ENCODE results near the gene TMCC1.
A peak's percentile ranks its signal among the peaks of the same experiment; 100 is the strongest.
"Not testable (repeated sequence)": the region's sequence is repeated elsewhere in the genome, so short reads cannot be mapped to it uniquely, and the experiment has no call there.

Gene TMCC1

DNA sequence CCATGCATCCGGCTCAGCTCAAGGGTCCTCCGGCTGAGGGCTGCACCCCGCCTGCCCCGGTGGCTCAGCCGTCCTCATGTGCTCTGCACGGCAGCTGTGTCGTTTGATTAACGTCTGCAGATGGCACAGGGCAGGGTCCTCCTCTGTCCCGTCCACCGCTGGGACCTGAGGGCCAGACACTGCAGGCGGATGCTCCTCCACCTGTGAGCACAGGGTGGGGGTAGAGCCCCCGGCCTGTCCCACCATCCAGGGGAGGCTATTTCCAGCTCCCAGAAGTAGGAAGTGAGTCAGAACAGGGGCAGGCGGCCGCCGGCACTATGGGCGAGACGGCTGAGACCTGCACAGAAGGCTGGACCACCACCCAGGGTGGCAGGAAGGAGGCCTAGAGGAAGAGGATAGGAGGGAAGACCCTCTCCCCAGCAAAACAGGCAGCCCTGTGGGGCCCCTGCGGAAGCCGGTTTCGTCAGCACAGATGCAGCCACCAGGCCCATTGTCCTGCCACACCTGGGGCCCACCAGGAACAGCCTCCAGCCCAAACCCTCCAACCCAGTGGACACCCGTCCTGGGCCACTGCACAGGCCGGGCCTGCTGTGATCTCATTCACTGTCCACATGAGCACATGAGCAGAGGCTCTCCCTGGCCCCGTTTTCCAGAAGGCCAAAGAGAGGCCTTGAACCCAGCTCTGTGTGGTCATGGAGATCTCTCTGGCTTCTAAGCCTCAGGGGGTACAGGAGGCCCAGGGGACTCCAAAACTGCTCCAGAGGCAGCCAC lies 274.4 kb downstream of the TMCC1 start:
- DNase-seq = no peak

DNA sequence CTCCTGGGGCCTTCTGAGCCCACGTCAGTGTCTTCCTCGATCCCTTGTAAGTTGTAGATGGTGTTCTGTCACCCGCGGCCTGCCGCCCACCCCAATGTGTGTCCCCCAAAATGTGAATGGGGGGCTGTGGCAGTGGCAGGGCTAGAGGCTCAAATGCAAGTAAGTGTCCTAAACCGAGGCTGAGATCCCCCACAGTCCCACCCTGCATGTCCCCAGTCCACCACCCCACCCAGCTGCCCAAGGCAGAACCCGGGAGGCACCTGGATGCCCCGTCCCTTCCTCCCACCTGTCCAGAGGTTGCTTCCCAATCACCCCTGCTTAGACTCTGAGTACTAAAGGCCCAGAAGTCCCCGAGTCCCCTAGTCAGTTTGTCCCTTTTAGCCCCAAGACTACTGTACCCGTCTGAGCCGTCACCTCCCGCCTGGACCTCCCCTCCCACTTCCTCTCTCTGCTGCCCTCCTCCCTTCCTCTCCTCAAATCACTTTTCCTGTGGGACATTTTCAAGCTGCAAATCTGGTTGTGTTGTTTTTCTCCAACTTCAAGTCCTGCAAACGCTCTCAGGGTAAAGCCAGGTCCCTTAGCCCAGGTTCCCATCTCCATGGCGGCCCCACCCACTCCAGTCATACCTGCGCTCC lies 275.2 kb downstream of the TMCC1 start:
- DNase-seq = no peak

DNA sequence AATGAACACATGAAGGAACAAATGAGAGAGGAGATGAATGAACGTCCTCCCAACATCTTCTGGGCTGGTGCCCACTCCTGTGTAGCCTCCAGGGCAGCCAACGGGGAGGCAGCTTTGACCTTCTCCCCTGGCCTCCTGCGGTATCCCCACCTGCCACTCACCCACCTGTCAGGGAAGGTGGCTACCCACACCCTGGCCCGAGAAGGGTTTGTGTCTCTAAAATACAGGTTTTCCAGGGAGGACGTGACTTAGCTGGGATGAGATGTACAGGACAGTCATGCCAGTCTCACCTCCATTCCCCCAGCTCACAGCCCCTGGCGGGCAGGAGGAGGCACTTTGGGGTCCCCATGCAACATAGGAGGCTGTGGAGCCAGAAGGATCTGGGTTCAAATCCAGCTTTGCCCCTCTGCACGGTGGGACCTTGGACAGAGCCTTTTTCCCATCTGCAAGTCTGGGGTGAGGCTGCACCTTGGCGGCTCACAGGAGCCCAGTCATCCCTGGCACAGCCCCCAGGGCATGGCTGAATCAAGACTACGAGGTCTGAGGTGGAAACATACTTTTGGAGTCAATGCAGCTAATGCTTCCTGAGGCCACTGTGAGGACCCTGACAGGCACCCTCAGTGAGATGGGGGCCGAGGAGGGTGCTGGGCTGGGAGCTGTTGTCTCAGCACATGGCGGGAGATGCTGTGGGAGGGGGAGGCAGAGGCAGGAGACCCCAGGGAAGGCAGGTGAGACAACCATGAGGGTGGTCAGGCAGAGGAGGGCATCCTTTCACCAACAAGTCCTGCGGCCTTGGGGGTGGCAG lies 275.9 kb downstream of the TMCC1 start:
- DNase-seq = no peak

DNA sequence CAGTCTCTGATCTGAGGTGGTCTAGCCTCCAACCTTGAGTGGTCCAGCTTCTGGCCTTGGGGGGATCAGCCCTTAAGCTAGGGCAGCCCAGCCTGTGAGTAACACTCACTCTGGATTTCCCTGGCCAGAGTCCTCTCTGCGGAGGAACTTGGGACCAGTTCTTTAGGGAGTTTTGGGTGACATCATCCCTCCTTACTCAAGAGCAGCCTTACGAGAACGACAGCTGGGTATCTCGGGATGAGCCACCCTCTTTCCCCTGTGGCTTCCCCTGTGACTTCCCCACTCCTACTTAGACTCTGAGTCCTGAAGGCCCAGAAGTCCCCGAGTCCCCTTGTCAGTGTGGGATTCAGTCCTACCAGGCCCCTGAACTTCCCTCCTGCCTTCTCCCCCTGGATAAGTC lies 276.8 kb downstream of the TMCC1 start:
- DNase-seq = no peak

DNA sequence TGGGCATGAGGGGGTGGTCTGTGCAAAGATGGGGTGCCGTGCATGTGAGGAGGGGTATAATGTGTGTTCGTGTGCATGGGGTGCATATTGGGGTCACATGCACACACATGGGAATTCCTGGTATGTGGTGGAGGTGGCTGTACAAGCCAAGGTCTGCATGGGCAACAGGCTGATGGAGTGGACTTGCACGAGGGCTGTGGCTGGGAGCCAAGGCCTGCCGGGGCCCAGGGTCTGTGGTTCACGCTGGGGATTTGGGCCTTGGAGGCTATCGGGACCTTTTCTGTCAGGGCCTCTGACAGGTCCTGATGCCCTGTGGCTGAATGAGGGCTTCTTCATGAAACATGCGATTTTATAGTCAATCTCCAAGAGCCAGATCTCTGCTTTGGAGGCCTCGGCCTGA lies 277.2 kb downstream of the TMCC1 start:
- DNase-seq = no peak

DNA sequence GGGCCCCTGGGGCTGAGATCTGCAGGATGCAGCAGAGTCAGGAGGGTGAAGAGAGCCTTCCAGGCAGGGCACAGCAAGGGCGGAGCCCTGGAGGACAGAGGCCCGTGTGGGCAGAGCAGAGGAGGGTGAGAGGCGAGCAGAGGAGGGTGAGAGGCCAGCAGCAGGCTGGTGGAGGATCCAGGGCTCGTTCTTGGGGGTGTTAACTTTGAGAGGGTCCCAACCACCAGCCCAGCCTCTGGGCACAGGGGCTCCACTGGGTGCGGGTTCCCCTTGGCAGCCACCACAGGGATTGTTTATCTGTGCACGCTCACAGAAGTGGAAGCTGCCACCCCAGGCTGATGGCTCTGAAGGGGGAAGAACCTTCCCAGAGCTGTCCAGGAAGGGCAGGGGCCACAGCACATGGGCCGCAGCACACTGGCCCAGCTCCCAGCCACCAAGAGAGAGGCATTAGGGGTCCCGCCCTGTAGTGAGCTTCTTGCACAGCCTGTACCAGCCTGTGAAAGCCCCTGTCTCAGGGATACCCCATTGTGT lies 277.7 kb downstream of the TMCC1 start:
- DNase-seq = no peak

DNA sequence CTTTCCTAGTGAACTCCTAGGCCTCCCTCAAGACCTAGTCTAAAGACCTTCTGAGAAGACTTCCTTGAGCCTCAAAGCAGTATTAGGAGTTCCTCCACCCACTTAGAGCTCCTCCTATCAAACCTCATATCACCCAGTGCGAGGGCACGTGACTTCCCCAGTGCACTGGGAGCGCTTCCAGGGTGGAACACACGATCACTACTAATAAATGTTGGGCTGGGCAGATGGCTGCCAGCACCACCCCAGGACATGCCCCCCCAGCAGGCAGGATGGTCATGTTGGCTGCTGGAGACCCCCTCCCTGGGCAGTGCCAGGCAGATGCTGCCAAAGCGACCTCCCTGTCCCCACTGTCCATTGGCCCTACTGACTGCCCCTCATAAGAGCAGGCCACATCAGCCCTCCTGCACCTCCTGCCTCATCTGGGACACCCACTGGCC lies 278.6 kb downstream of the TMCC1 start:
- DNase-seq = no peak

DNA sequence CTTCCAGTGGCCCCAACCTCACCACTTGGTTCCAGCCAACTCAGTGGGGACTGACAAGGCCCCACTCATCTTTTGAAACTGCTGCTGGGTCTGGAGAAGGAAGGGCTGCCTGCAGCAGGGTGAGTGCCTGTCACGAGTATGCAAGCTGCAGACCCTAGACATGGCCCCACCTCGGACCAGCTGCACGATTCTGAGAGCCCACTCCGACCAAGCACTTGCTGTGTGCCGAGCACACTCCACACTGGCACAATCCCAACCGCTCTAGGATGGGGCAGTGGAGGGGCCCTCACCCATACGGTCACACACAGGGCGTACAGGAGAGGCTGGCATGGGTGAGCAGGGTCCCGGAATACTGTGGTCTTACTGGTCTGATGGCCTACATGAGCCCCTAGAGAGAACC lies 279.1 kb downstream of the TMCC1 start:
- DNase-seq = no peak

DNA sequence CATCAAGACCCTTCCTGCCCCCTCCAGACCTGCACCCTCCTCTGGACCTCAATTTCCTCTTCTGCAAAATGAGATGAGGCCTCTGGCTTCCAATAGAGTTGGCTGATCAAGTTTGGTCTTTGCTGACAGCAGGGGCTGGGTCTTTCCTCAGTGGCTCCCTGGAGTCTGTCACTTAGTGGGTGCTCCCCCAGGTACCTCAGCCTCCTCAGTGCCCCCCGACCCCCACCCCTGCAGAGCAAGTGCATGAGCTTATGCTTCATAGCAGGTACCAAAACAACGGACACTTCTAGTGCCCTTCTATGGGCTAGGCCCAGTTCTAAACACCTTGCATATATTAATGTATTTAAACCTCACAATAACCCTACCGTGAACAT lies 280.2 kb downstream of the TMCC1 start:
- no peak for DNase-seq

DNA sequence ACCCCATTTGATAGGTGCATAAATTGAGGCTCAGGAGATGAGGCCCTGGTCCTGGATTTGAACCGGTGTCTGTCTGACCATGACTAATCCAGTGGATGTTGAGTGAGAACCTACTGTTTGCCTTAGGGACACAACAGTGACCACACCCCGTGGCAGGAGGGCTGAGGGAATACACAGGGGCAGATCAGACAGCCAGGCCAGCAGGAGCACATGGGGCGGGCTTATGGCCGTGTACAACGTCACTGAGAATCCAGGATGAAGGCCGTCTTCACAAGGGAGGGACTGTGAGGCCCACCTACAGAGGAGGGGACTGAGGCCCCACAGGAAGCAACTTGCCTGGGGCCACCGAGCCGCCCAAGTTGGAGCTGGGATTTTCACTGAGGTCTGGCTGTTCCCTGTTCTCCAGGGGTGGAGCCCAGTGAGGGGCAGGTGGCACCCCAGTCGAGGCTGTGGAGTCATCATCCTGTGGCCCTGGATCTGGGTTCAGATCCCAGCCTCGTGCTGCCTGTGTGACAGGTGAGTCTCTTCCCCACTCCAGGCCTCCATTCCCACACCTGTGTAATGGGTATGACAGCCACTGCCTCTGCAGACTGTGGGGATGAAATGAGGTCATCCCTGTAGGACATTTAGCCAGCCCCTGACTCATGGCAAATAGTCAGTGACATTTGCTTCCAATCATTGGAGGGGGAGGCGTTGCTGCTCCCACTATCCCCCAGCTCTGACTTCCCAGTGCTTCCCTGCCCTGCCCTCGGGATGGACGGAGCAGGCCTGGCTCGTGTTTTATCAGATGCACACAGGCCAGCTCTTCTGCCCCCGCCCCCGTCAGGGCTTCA lies 280.8 kb downstream of the TMCC1 start:
- no peak for DNase-seq

DNA sequence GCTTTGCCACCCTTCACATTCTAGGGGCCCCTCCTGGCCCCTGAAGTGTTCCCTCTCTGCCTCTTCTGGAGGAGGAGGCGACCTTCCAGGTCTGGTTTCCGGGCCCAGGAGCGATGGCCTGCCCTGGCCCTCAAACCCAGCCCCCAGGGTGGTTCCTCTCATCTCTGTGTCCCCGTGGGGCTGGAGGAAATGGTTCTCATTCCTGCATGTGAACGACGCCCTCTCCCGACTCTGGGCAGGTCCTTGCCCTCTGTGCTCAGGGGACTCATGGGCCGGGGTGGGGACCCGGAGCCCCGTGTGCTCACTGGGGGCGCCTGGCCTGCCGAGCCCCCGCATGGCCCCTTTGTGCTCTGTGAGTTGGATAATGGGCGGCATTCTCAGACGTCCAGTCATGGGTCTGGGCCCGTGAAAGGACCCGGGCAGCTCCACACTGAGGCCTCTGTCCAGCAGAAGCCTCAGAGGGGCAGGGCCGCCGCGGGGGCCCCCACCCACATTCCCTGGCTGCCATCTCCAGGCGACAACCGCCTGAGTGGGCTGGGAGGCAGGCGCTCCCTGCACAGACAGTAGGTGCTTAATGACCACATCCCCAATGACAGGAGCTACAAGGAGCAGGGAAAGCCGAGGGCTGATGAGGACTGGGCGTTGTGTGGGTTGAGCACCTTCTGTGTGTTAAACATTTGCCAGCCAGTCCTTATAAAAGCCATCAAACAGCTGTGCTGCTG lies 281.5 kb downstream of the TMCC1 start:
- DNase-seq = no peak

DNA sequence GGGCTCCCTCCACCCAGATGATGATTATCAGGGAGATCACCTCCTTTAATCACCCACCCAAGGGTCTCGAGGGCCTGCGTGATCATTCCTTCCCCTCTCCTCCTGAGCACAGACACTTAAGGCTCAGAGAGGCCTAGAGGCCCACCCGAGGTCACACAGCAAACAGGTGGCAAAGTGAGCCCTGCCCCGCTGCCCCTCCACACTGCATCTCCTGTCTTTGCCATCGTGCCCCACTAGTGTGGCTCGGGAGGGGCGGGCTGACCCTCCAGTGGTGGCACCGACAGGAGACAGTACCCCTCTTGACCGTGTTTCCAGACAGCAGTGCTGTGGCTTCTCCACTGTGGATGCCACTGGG lies 282.1 kb downstream of the TMCC1 start:
- DNase-seq = no peak

DNA sequence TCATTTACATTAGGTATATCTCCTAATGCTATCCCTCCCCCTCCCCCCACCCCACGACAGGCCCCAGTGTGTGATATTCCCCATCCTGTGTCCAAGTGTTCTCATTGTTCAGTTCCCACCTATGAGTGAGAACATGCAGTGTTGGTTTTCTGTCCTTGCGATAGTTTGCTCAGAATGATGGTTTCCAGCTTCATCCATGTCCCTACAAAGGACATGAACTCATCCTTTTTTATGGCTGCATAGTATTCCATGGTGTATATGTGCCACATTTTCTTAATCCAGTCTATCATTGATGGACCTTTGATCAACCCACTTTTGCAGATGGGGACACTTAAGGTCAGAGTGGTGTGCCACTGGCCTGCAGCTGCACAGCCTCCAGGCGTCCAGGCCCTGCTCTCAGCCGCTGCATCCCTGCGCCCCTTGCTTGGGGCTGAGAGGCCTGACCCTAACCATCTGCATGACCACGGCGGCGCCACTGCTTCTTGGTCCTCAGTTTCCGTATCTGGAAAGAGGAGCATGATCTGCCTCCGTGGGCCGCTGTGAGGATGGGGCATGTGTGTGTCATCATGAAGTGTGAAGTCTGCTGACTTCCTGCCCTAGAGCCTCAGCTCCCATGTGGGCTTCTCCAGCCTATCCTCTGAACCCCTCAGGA lies 282.6 kb downstream of the TMCC1 start:
- not testable (repeated sequence) for DNase-seq

DNA sequence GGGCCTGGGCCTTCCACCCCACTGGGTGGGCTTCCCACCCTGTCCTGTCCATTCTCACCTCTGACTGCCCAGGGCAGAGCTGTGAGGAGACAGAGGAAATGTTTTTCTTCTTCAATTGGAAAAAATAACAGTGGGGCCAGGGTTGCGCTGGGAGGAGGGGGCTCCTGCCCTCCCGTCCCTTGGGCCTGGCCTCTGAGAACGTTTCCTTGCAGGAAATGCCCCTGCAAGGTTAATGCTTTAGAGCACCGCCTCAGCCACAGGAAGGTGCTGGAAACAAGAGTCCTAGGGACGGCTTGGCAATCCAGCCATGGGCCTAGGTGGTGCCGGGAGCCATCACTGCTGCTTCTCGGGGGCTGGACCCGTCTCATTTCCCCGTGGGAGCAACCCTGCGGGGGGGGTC lies 283.2 kb downstream of the TMCC1 start:
- no peak for DNase-seq

DNA sequence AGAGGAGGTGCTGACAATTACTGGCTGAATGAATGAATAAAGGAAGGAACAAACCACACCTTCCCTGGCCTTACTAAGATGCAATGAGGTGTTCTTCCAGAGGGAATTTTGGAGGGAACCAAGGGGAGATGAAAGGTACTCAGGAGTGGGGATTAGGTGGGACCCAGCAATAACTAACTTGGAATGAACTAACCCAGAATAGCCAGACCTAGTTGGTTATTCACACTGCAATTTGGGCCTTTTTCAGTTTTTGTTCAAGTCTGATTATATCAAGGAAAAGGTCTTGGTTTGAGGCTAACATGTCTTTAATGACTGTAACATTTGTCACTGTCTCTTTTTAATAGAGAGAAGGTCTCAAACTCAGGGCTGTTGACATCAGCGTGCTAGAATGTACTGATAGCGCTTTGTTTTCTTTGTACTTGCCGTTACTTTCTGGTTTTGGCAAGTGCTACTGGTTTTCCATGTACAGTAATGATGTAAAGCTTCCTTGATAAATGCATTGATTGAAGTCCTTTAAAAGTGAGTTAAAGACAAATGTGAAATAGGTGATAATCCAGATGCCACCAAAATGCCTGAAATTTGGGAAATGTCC lies 283.8 kb downstream of the TMCC1 start:
- no peak for DNase-seq

DNA sequence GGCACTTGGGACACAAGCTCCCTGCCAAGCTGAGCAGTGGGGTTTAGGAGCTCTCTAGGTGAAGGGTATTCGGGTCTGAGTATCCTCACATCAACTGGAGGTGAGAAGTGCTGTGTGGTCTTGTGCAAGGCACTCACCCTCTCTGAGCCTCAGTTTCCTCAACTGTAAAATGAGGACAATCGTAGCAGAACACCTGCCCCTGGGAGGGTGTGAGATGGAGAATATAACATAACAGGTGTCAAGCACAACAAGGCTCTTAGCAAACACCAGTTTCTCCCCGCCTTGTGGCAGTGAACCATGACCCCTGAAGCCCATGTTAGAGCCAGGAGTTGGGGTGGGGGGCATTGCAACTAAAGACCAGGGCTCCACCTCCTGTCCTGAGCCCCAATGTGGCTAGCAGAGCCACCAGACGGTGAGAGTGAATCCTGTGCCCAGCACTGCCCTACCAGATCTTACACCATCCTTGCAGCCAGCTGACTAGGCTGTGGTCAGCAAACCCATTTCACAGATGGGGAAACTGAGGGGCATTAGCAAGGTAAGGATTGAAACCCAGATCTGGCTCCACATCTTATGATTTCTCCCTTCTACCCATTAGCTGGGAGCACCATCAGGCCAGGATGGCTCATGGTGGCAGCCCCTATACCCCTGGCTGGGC lies 284.4 kb downstream of the TMCC1 start:
- DNase-seq = no peak

DNA sequence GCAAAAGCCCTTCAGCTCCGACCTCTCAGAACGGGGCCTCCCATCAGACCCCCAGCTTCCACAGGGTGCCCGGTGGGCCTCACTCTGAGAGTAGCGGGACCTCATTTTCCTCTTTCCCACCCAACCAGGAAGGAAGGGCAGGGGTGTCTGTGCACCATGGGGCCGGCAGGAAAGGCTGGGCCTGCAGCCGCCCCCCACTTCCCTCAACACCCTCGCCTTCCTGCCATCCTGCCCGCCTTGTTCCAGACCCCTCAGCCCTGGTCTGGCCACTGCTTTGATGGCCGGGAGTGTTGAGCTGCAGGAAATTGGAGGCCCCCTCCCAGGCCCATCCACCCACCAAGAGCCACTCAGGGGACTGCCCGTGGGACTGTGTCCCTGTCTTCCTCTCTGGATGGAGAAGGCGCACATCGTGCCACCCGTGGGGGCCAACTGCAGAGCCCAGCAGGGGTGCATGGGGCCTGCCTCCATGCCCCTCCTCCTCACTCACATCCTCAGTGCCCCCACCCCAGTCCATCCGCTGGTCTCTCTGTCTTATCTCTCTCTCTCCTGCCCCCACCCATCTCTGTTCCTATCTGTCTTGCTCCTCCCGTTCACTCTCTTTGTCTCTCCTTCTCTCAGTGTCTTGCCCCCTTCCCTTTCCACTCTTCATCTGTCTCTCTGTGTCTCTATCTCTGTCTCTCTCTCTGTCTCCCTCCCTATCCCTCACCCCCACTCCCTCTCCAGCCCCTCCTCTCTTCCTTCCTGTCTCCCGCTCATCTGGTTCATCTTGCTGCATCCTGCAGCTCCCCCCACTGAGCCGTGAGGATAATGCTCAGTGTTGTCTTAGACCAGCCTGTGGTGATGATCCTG lies 285.2 kb downstream of the TMCC1 start:
- DNase-seq = peak; percentile 43

DNA sequence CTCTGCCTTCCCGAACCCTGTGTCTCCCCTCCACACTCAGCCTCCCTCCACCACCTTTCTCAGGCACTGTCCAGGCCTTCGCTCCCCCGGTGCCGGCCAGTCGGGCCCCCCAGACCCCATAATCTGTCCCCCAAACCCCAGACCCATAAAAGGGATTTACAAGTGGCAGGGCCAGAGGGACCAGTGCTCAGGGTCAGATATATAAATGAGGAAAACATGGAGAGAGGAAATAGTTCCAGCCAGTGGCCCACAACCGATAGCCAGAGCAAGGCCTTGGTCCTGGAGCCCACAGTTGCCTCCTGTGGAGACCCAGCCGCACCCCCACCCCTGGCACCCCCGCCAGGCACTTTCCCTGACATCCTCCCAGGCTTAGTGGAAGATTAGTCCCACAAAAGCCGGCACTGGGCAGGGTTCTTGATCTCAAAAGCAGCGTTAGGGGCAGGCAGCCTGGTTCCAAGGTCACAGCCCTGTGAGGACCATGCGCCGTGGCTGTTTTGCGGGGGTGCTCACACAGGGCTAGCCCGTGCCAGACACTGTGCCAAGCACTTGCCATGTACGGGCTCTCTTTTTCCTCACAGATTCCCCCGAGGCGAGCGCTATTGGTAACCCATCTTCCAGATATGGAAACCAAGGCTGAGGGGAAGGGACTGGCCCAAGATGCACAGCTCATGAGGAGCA lies 286.0 kb downstream of the TMCC1 start:
- no peak for DNase-seq
